Prostate gland (tissue), 2 donors: ENCODE data around the gene TMEM179B.
A peak's percentile ranks its signal among the peaks of the same experiment; 100 is the strongest.

Experiments used
- CTCF ChIP-seq, 4 experiments: fragments of 200-600 bp in 2 of 4; fragments of 450-650 bp in 2 of 4; sonication (generic) in 2 of 4; IDR thresholded peaks; 1 replicate in 3 of 4; 2 replicates in 1 of 4; pipeline ENCODE4 v1.5.1; 2016 to 2019; ENCODE audit warnings: antibody characterized with exemption in 4 of 4, mild to moderate bottlenecking in 2 of 4, moderate library complexity in 2 of 4
- POLR2A ChIP-seq: fragments of 450-650 bp; IDR thresholded peaks from one replicate; pipeline ENCODE4 v1.6.1; 2016; ENCODE audit warnings: antibody characterized with exemption, mild to moderate bottlenecking
- POLR2AphosphoS5 ChIP-seq: sonication (generic); formaldehyde crosslinking; IDR thresholded peaks from one replicate; pipeline ENCODE4 v1.6.1; 2017; ENCODE audit warnings: antibody characterized with exemption

GRCh38 chr11:62831520-62832335, 44.5 kb downstream of the TMEM179B start, which contains the start of gene STX5:
- TF ChIP-seq CTCF (IDR thresholded peaks at IDR 0.05) = peak in 1 of 4 experiments; percentile 3
- TF ChIP-seq POLR2A = peak; percentile 86
- TF ChIP-seq POLR2AphosphoS5 = peak; percentile 96
